ENCODE data around the gene CCN6.

CCN6 gene

GRCh38 chr6:112113918-112114317 is 60.0 kb downstream of the CCN6 start:
- Histone ChIP-seq H3K36me3 (ENCODE audit: control insufficient read depth, insufficient read depth, low read length) (peaks cover 15% of the 10 kb centered on the region), H3K4me3 (ENCODE audit: low read length) (no peak overlapping the region), H3K9ac (ENCODE audit: low read length) (no peak overlapping the region), H3K4me1 (ENCODE audit: control insufficient read depth, insufficient read depth, low read length) (peaks cover 2% of the 10 kb centered on the region), H3K27me3 (ENCODE audit: control insufficient read depth, insufficient read depth, low read length) (no peaks in the 10 kb centered on the region), H3K27ac (ENCODE audit: low read depth, low read length) (peak overlapping the region; percentile 10)

DNA sequence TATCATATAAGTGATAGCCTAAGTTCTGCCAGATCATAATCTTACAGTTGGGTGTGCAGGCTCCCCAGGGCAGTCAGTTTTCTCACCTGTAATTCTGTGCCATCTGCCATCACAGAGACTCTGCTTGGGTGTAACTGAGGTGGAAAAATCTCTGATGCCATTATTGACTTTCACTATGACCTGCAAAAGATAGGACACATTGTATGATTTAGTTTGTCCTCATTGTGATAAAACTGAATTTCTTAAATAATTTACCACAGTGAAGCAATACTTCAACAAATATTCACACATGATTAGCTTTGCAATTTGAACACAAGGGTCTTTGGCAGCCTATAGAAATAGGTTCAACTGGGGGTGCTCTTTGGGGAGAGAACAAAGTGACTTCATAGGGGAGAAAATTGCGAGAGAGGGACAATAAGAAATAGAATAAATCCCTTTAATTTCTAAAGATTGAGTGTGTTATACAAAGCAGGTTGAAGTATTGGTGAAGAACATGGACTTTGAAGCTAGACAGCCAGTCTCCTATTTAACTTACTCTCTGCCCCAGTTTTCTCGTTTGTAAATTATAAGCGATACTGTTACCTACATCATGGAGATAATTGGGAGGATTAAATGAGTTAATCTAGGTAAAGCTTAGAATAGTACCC is 60.8 kb downstream of the CCN6 start:
- no peak overlapping the region for H3K9ac ChIP-seq (ENCODE audit: low read length)
- H3K4me3 ChIP-seq (ENCODE audit: low read length) = no peak overlapping the region
- H3K27me3 ChIP-seq (ENCODE audit: control insufficient read depth, insufficient read depth, low read length) = no peaks in the 10 kb centered on the region
- H3K27ac ChIP-seq (ENCODE audit: low read depth, low read length) = no peak overlapping the region
- peaks cover 15% of the 10 kb centered on the region for H3K36me3 ChIP-seq (ENCODE audit: control insufficient read depth, insufficient read depth, low read length)
- peaks cover 2% of the 10 kb centered on the region for H3K4me1 ChIP-seq (ENCODE audit: control insufficient read depth, insufficient read depth, low read length)

DNA sequence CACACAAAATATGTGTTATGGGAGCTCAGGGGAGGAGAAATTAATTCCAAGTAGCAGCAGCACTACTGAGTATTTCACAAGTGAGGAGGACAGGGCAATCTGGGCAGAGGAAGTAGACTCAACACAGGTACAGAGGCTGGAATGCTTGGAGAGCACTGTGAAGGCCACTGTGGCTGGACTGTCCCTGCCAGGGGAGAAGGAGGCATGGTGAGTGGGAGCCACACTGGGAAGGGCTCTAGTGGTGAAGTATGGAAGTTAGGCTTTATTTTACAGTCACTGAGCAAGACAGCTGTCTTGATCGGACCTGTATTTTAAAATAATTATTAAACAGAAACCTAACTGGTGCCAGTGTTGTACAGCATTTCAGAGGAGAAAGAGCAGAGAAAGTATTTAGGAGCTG is 62.3 kb downstream of the CCN6 start:
- Histone ChIP-seq H3K36me3 (ENCODE audit: control insufficient read depth, insufficient read depth, low read length) (peaks cover 15% of the 10 kb centered on the region), H3K4me1 (ENCODE audit: control insufficient read depth, insufficient read depth, low read length) (peaks cover 2% of the 10 kb centered on the region), H3K27me3 (ENCODE audit: control insufficient read depth, insufficient read depth, low read length) (no peaks in the 10 kb centered on the region), H3K9ac (ENCODE audit: low read length) (no peak overlapping the region), H3K27ac (ENCODE audit: low read depth, low read length) (no peak overlapping the region), H3K4me3 (ENCODE audit: low read length) (no peak overlapping the region)

DNA sequence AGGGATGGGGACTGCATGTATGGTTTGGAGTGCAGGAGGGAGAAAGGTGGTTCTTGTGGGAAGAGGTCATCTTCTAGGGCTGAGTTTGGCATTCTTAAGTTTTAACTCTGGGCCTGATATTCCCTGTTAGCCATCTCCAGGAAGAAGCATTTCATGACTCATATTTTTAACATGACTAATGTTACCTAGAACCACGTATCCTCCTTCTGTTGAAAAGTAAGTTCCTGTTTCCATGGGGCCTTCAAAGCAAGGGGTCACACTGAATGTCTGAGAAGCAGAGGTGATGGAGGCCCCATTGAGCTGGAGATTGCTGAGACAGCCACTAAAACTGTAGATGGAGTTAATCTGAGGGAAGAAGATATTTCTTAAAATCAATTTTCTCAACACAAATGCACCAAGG is 63.6 kb downstream of the CCN6 start:
- H3K9ac ChIP-seq (ENCODE audit: low read length) = no peak overlapping the region
- peaks cover 2% of the 10 kb centered on the region for H3K4me1 ChIP-seq (ENCODE audit: control insufficient read depth, insufficient read depth, low read length)
- H3K27me3 ChIP-seq (ENCODE audit: control insufficient read depth, insufficient read depth, low read length) = no peaks in the 10 kb centered on the region
- no peak overlapping the region for H3K4me3 ChIP-seq (ENCODE audit: low read length)
- H3K36me3 ChIP-seq (ENCODE audit: control insufficient read depth, insufficient read depth, low read length) = peaks cover 11% of the 10 kb centered on the region
- peak overlapping the region; percentile 16 for H3K27ac ChIP-seq (ENCODE audit: low read depth, low read length)

DNA sequence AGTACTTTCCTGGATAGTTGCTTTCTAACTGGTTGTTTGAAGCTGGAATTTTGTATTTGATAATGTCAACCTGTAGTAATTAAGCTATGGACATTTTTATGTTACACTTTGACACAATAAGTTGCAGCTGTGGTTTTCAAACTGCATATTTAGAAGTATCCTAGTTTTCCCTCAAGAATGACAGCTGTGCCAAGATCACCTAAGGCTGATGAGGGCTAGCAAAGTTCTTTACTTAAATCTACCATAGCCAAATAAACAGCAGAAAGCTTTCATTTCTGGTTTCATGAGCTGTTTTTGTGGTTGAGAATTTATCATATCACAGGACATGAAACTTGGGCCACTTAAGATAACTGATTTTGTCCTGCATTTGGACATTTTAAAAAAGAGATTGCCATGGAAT is 64.1 kb downstream of the CCN6 start:
- Histone ChIP-seq H3K36me3 (ENCODE audit: control insufficient read depth, insufficient read depth, low read length) (peaks cover 11% of the 10 kb centered on the region), H3K9ac (ENCODE audit: low read length) (no peak overlapping the region), H3K4me3 (ENCODE audit: low read length) (no peak overlapping the region), H3K4me1 (ENCODE audit: control insufficient read depth, insufficient read depth, low read length) (peaks cover 2% of the 10 kb centered on the region), H3K27me3 (ENCODE audit: control insufficient read depth, insufficient read depth, low read length) (no peaks in the 10 kb centered on the region), H3K27ac (ENCODE audit: low read depth, low read length) (no peak overlapping the region)
